Motor neuron (in vitro differentiated cells): ENCODE measurements around the gene CDC16. TPM values are rescaled to one million over a fixed set of nuclear protein-coding genes. Genes with fewer than 3 reads are reported as not detected.
"Not testable (repeated sequence)": the region's sequence is repeated elsewhere in the genome, so short reads cannot be mapped to it uniquely, and the experiment has no call there.

Source experiments
- ATAC-seq, 8 experiments: fragments of 200-7000 bp; cut with Tn5 transposase; replicated peaks in 6 of 8; 2 replicates each; pipeline ENCODE4 v1.8.0; 2021; ENCODE audit warnings: mild to moderate bottlenecking in 8 of 8, moderate library complexity in 8 of 8
- H3K27ac ChIP-seq, 2 donors: fragments of 250-450 bp; sonication (Bioruptor Pico); 2 replicates each; pipeline ENCODE4 v1.9.0; 2021; ENCODE audit warnings: antibody characterized with exemption in 2 of 2, mild to moderate bottlenecking in 2 of 2, moderate library complexity in 1 of 2
- H3K4me1 ChIP-seq, 2 donors: fragments of 250-450 bp; sonication (Bioruptor Pico); replicated peaks in 1 of 2; 2 replicates each; pipeline ENCODE4 v1.6.1; 2021; ENCODE audit warnings: antibody characterized with exemption in 2 of 2, mild to moderate bottlenecking in 2 of 2, moderate library complexity in 1 of 2
- H3K4me3 ChIP-seq, 5 donors: fragments of 250-450 bp; sonication (Bioruptor Pico); 2 replicates each; pipeline ENCODE4 v1.9.0; 2021; ENCODE audit warnings: antibody characterized with exemption in 5 of 5, mild to moderate bottlenecking in 5 of 5, moderate library complexity in 4 of 5
- WGBS, 10 experiments: fragments of 450-650 bp; shearing (Covaris generic); methylation state at CpG; one replicate each; pipeline ENCODE4 v1.0.0; 2022; 5-methylcytosine and 5-hydroxymethylcytosine counted together
- in situ Hi-C, 9 experiments: fragments of 400-800 bp; cut with MboI; loops; one replicate each; pipeline ENCODE4 v1.15.0; 2021; ENCODE audit warnings: low sequenced_read_pairs in 9 of 9, low pct_unique_long_range_greater_than_20kb in 2 of 9; ENCODE audit not compliant: unreplicated experiment in 9 of 9
- total RNA-seq, 8 experiments: library from RNA; unstranded; fragments of 300-600 nt; gene quantifications; 2 replicates each; pipeline versions ENCODE4 v1.2.3 to v1.2.4, GENCODE V29; 2022

Gene CDC16
- total RNA-seq, 8 experiments from 2014 or later: 33.9 to 79.4 (median 44.0) TPM

- in situ Hi-C loops: no loop called here
- 23 to 100% (median 83%) methylated on average over 1 to 4 of the region's 4 CpGs; no CpG with 5 or more reads in 2 of the 10 experiments for WGBS, 10 experiments
Observed at GRCh38 chr13:114257014-114257413, 22.3 kb downstream of the CDC16 start.

GRCh38 chr13:114258589-114258988, 23.9 kb downstream of the CDC16 start:
- no peak overlapping the region for H3K4me3 ChIP-seq
- ATAC-seq: peak in 1 of 8 experiments; percentile 30
- no peak overlapping the region for H3K27ac ChIP-seq
- in situ Hi-C loops: no loop called here
- H3K4me1 ChIP-seq: peaks cover 0 to 2% of the 10 kb centered on the region in 2 donors
- 60 to 100% (median 95%) methylated on average over 1 to 8 of the region's 8 CpGs; no CpG with 5 or more reads in 1 of the 10 experiments for WGBS, 10 experiments

More at GRCh38 chr13:114257014-114257413, 22.3 kb downstream of the CDC16 start:
- no peak for ATAC-seq
- peaks cover 0 to 2% of the 10 kb centered on the region in 2 donors for H3K4me1 ChIP-seq
- H3K4me3 ChIP-seq: no peak overlapping the region
- H3K27ac ChIP-seq: no peak overlapping the region

GRCh38 chr13:114259374-114259773, 24.7 kb downstream of the CDC16 start:
- no peak for ATAC-seq
- WGBS, 10 experiments: 81 to 100% (median 96%) methylated on average over 1 to 7 of the region's 7 CpGs; no CpG with 5 or more reads in 1 of the 10 experiments
- Histone ChIP-seq H3K27ac (no peak overlapping the region), H3K4me1 (peaks cover 0 to 2% of the 10 kb centered on the region in 2 donors), H3K4me3 (no peak overlapping the region)
- in situ Hi-C loops: no loop called here

- ATAC-seq: peak in 1 of 8 experiments; percentile 74
- in situ Hi-C loops: no loop called here
- H3K4me1 ChIP-seq: peaks cover 0 to 2% of the 10 kb centered on the region in 2 donors
- no peak overlapping the region for H3K27ac ChIP-seq
- 20 to 100% (median 88%) methylated on average over 1 to 4 of the region's 4 CpGs; no CpG with 5 or more reads in 1 of the 10 experiments for WGBS, 10 experiments
- no peak overlapping the region for H3K4me3 ChIP-seq
Observed at GRCh38 chr13:114259974-114260373, 25.3 kb downstream of the CDC16 start.

- no peak for ATAC-seq
- in situ Hi-C loops: no loop called here
- 83 to 100% (median 96%) methylated on average over 2 to 3 of the region's 3 CpGs; no CpG with 5 or more reads in 3 of the 10 experiments for WGBS, 10 experiments
- Histone ChIP-seq H3K4me3 (no peak overlapping the region), H3K4me1 (peaks cover 0 to 2% of the 10 kb centered on the region in 2 donors), H3K27ac (no peak overlapping the region)
Observed at GRCh38 chr13:114260814-114261213, 26.1 kb downstream of the CDC16 start.

GRCh38 chr13:114261328-114261965, 26.8 kb downstream of the CDC16 start:
- 50 to 100% (median 94%) methylated on average over 1 to 3 of the region's 3 CpGs; no CpG with 5 or more reads in 1 of the 10 experiments for WGBS, 10 experiments
- in situ Hi-C loops: no loop called here
- peak in 4 of 8 experiments; percentile 7 to 47 (median 20) for ATAC-seq
- Histone ChIP-seq H3K27ac (no peak overlapping the region), H3K4me1 (no peaks in the 10 kb centered on the region), H3K4me3 (no peak overlapping the region)

GRCh38 chr13:114263578-114263977, 28.9 kb downstream of the CDC16 start:
- peak in 3 of 8 experiments; percentile 20 to 69 (median 33) for ATAC-seq
- H3K4me3 ChIP-seq: no peak overlapping the region
- in situ Hi-C loops: no loop called here
- H3K27ac ChIP-seq: no peak overlapping the region
- no peaks in the 10 kb centered on the region for H3K4me1 ChIP-seq
- WGBS, 10 experiments: 0 to 100% (median 81%) methylated on average over 1 to 5 of the region's 5 CpGs; no CpG with 5 or more reads in 1 of the 10 experiments

- H3K4me1 ChIP-seq, in situ Hi-C loops, H3K27ac ChIP-seq, ATAC-seq, H3K4me3 ChIP-seq: not testable (repeated sequence)
- 95 to 100% (median 100%) methylated on average over 1 to 9 of the region's 13 CpGs; no CpG with 5 or more reads in 1 of the 10 experiments for WGBS, 10 experiments
Observed at GRCh38 chr13:114264313-114264712, 29.6 kb downstream of the CDC16 start.

- no peaks in the 10 kb centered on the region for H3K4me1 ChIP-seq
- peak in 2 of 8 experiments; percentile 4 for ATAC-seq
- H3K4me3 ChIP-seq: no peak overlapping the region
- WGBS, 10 experiments: 14 to 100% (median 94%) methylated on average over 2 to 8 of the region's 8 CpGs
- in situ Hi-C loops: no loop called here
- H3K27ac ChIP-seq: no peak overlapping the region
Observed at GRCh38 chr13:114264886-114265611, 30.4 kb downstream of the CDC16 start.

GRCh38 chr13:114266241-114266640, 31.5 kb downstream of the CDC16 start:
- no peak for ATAC-seq

GRCh38 chr13:114268344-114269280, 33.9 kb downstream of the CDC16 start:
- no peak overlapping the region for H3K4me3 ChIP-seq
- ATAC-seq: peak in 3 of 8 experiments; percentile 90 to 91 (median 91)
- H3K27ac ChIP-seq: no peak overlapping the region
- 80 to 100% (median 87%) methylated on average over 1 to 4 of the region's 6 CpGs; no CpG with 5 or more reads in 1 of the 10 experiments for WGBS, 10 experiments
- no peaks in the 10 kb centered on the region for H3K4me1 ChIP-seq
- in situ Hi-C loops: no loop called here

More at GRCh38 chr13:114266241-114266640, 31.5 kb downstream of the CDC16 start:
- Histone ChIP-seq H3K27ac (no peak overlapping the region), H3K4me3 (no peak overlapping the region), H3K4me1 (no peaks in the 10 kb centered on the region)
- in situ Hi-C loops: no loop called here
- WGBS, 10 experiments: 65 to 100% (median 100%) methylated on average over 1 to 4 of the region's 5 CpGs; no CpG with 5 or more reads in 2 of the 10 experiments

GRCh38 chr13:114269281-114269770, 34.6 kb downstream of the CDC16 start:
- H3K27ac ChIP-seq: no peak overlapping the region
- H3K4me3 ChIP-seq: no peak overlapping the region
- in situ Hi-C loops: no loop called here
- no peaks in the 10 kb centered on the region for H3K4me1 ChIP-seq
- WGBS, 10 experiments: 100% methylated on average over 2 to 3 of the region's 4 CpGs; no CpG with 5 or more reads in 7 of the 10 experiments
- ATAC-seq: no peak
